GM10248 (cell line): ENCODE measurements around the gene ULK4.

Experiments
- CTCF ChIA-PET: fragments of 300-600 bp; sonication (Branson Sonifier 250); formaldehyde crosslinking; extraction: SDS; loops from one replicate; lab custom pipeline; 2021; ENCODE audit warnings: antibody characterized with exemption; lab: Yijun Ruan, JAX
- POLR2A ChIA-PET: fragments of 350-650 bp; sonication (Branson Sonifier 250); formaldehyde crosslinking; extraction: SDS; loops from one replicate; lab custom pipeline; 2020; ENCODE audit warnings: antibody characterized with exemption; lab: Yijun Ruan, JAX
- DNase-seq: peaks from one replicate; pipeline ENCODE4 v3.0.0; 2012; ENCODE audit errors: extremely low spot score
- TF ChIP-seq, protein P1 (sequence below): IDR thresholded peaks from 2 replicates; pipeline ENCODE4 v1.5.1; 2012; ENCODE audit warnings: mild to moderate bottlenecking, low read depth; ENCODE audit errors: extremely low read depth, missing control alignments, control extremely low read depth

ULK4 gene

DNA sequence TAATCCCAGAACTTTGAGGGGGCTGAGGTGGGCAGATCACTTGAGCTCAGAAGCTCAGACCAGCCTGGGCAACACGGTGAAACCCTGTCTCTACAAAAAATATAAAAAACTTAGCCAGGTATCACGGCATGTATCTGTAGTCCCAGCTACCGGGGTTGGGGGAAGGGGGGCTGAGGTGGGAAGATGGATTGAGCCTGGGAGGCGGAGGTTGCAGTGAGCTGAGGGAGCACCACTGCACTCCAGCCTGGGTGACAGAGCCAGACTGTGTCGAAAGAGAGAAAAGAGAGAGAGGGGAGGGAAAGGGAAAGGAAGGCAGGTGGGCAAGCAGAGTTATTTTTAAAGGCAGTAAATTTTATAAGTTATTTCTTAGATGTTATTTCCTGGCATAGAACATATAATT lies 368.1 kb downstream of the ULK4 start:
- ChIA-PET CTCF (interaction anchor here (1.3 to 1.9 kb wide), 2 partner anchors 15 to 21 kb away, joined by 5 read pairs; no protein-coding TSS in a partner anchor), POLR2A (no interaction called here)
- DNase-seq, result no peak
- TF ChIP-seq, protein P1, sequence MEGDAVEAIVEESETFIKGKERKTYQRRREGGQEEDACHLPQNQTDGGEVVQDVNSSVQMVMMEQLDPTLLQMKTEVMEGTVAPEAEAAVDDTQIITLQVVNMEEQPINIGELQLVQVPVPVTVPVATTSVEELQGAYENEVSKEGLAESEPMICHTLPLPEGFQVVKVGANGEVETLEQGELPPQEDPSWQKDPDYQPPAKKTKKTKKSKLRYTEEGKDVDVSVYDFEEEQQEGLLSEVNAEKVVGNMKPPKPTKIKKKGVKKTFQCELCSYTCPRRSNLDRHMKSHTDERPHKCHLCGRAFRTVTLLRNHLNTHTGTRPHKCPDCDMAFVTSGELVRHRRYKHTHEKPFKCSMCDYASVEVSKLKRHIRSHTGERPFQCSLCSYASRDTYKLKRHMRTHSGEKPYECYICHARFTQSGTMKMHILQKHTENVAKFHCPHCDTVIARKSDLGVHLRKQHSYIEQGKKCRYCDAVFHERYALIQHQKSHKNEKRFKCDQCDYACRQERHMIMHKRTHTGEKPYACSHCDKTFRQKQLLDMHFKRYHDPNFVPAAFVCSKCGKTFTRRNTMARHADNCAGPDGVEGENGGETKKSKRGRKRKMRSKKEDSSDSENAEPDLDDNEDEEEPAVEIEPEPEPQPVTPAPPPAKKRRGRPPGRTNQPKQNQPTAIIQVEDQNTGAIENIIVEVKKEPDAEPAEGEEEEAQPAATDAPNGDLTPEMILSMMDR, result no peak

DNA sequence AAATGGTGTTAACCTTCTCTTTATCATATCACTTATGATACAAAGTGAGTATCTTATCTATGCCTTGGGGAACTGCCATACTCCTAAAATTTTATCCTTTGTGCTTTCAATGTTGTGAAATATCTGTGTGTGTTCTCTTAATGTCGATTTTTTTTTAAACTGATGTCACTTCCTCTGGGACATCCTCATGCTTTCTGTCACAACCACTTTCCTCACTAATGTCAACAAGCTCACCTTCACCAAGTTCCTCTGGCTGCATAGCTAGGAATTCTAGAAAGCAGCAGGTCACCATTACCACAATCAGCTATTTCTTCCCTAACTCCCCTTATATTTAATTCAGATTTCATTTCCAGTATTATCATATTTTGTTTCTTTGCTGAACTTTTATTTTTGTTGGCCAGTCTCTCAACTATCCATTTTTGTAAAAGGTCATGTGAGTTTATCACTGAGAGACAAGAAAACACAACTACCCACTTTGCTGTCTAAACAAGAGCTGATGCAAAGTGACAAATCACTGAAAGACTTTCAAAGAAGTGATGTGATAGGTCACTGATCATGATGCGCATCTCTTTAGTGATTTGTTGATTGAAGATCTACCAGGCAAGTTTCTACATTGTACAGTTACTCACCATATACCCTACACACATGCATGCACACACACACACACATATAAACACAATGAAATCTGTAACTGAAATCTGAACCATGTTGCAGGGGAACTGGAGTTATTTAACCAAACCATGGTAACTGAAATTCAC lies 369.0 kb downstream of the ULK4 start:
- TF ChIP-seq, protein P1, result no peak

DNA sequence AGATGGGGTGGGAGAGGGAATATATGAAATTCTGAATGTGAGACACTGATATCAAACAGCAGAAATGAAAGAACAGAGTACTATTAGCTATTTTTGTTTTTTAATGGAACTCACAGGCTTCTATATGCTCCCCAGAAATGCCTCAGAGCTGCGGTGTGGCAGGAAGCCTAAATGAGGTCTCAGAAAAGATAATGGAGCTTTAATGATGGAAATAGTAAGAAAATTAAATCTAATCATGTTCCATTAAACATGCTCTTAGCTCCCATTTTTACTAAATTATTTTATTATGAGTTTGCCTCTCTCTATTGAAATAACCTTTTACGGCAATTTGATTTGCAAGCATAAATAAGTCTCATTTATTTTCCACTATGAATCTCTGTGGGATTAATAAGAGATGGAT lies 378.9 kb downstream of the ULK4 start:
- DNase-seq, result no peak
- POLR2A ChIA-PET, result no interaction called here

More for the DNA sequence above, 369.0 kb downstream of the ULK4 start:
- CTCF ChIA-PET, result interaction anchor here (1.9 kb wide), 1 partner anchor 22 kb away, joined by 5 read pairs; no protein-coding TSS in a partner anchor
- no peak for DNase-seq
- POLR2A ChIA-PET, result no interaction called here

DNA sequence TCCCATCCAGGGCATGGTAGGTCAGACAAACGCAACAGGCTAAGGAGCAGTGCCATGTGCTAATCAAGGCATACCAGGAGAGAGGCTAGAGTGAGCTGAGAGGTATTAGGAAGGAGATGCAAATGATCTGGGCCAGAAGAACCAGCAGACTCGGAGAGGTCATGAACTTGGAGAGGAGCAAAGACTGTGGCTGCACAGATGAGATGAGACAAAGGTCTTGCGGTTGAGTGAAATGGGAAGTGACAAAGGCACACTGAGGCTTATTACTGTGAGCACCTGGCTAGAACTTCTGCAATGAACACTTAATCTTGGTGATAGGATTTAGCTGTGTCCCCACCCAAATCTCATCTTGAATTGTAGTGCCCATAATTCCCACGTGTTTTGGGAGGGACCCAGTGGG lies 380.2 kb downstream of the ULK4 start:
- POLR2A ChIA-PET, result no interaction called here
- CTCF ChIA-PET, result interaction anchor here (1.4 to 1.5 kb wide), 2 partner anchors 10 kb away, joined by 3 read pairs; no protein-coding TSS in a partner anchor
- TF ChIP-seq, protein P1, result no peak
- peak; percentile 74 for DNase-seq

More for the DNA sequence above, 378.9 kb downstream of the ULK4 start:
- CTCF ChIA-PET, result interaction anchor here (1.4 kb wide), 1 partner anchor 9 kb away, joined by 3 read pairs; no protein-coding TSS in a partner anchor
- TF ChIP-seq, protein P1, result no peak

DNA sequence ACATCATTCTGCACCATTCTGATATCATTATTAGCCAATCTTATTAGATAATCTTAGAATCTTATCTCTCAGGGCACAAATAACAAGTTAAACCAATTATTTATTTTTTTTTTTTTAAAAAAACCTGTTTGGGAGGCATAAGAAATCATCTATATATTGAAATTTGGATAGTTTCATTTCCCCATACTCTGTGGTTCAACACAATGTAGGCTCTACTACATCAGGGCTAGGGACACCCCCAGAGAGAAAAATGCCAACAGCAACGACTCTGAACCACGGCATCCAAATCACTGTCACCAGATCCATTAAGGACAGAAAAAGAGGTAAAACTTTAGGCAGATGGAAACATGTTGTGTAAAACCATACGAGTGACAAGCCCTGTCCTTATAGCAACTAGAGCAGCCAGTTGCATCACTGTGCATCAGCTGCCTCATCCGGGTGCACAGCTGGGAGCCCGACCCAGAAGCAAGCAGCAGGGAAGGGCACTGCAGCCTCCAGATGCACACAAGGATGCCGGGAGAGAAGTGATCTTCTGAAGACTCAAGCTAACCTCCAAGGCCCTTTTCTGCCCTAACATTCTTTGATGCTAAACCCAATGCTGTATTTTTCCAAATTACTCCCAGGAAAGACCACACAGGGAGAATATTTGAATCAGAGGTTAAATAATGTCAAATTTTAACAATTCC lies 381.5 kb downstream of the ULK4 start:
- DNase-seq, result peak; percentile 40
- ChIA-PET POLR2A (interaction anchor here (0.6 kb wide), 1 partner anchor 381 kb away, joined by 6 read pairs; the partner anchor contains the start of gene CTNNB1), CTCF (interaction anchor here (1.2 to 1.5 kb wide), 2 partner anchors 9 to 13 kb away, joined by 3 read pairs; no protein-coding TSS in a partner anchor)
- TF ChIP-seq, protein P1, result no peak

DNA sequence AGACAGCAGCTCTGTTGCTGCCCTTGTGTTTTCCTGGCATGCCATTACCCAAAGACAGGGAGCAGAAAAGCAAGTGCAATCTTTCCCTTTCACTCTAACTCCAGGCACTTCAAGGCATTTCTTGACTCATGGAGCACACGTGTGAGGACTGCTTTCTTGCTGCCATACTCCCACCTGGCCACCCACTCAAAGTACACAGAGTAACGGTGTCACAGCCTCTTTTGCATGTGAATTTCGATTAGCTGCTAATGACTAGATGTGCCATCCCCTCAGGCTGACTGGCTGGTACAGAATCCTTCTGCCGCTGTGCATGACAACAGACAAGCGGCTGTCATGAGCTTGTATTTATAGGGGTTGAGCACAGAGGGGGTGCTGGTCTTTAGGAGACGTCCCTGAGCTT lies 382.0 kb downstream of the ULK4 start:
- CTCF ChIA-PET, result interaction anchor here (1.2 to 1.5 kb wide), 3 partner anchors 8 to 1271 kb away, joined by 3 read pairs; no protein-coding TSS in a partner anchor
- TF ChIP-seq, protein P1, result no peak
- POLR2A ChIA-PET, result interaction anchor here (0.6 kb wide), 1 partner anchor 381 kb away, joined by 6 read pairs; the partner anchor contains the start of gene CTNNB1
- DNase-seq, result peak; percentile 19
